Body of pancreas (tissue), 4 donors: Measurements from ENCODE around the gene SEC24D. TPM values are rescaled to one million over a fixed set of nuclear protein-coding genes. Genes with fewer than 3 reads are reported as not detected.

ENCODE experiments used
- ATAC-seq: fragments of 150-250 bp; one replicate; pipeline ENCODE4 v1.9.1; 2016
- DNase-seq, 4 donors: peaks; one replicate each; pipeline ENCODE4 v3.0.0-alpha.2; 2019
- H3K27ac ChIP-seq, 4 donors: fragments of 200-600 bp; sonication (generic); 1 replicate in 3 of 4; 2 replicates in 1 of 4; pipeline versions ENCODE4 v1.5.1 to v1.6.1; 2016 to 2019; ENCODE audit warnings: mild to moderate bottlenecking in 1 of 4, mixed read lengths in 1 of 4, moderate library complexity in 1 of 4
- H3K27me3 ChIP-seq, 2 donors: fragments of 200-600 bp; sonication (generic); one replicate each; pipeline ENCODE4 v1.6.0; 2016; ENCODE audit warnings: mild to moderate bottlenecking in 1 of 2
- H3K36me3 ChIP-seq, 2 donors: fragments of 200-600 bp; sonication (generic); replicated peaks in 1 of 2; 2 replicates each; pipeline ENCODE4 v1.5.1; 2016; ENCODE audit warnings: low read depth in 2 of 2; ENCODE audit not compliant: insufficient read depth in 1 of 2
- H3K4me1 ChIP-seq: fragments of 200-600 bp; sonication (generic); one replicate; pipeline ENCODE4 v1.6.0; 2016
- H3K4me3 ChIP-seq, 2 donors: fragments of 200-600 bp; sonication (generic); 1 replicate in 1 of 2; 2 replicates in 1 of 2; pipeline ENCODE4 v1.5.1; 2016 to 2019
- H3K9me3 ChIP-seq, 3 donors: fragments of 200-600 bp; sonication (generic); 1 replicate in 2 of 3; 2 replicates in 1 of 3; pipeline ENCODE4 v1.5.1; 2016
- POLR2A ChIP-seq, 3 donors: fragments of 450-650 bp; IDR thresholded peaks; one replicate each; pipeline ENCODE4 v1.6.1; 2016; ENCODE audit warnings: antibody characterized with exemption in 3 of 3, mild to moderate bottlenecking in 2 of 3
- WGBS, 2 donors: methylation state at CpG; one replicate each; pipeline ENCODE4 v1.1.5; 2017; 5-methylcytosine and 5-hydroxymethylcytosine counted together
- intact Hi-C: fragments of 100-400 bp; cut with DNase I; formaldehyde crosslinking; loops from one replicate; pipeline ENCODE4 v1.15.1; 2023
- total RNA-seq, 2 donors: library from RNA; depleted of rRNA; stranded (reverse); fragments of >200 nt; gene quantifications; one replicate each; pipeline ENCODE4 v1.1.0, GENCODE V29; 2016
- TF ChIP-seq, protein P1 (sequence below), 7 experiments: fragments of 450-650 bp in 4 of 7; fragments of 200-600 bp in 3 of 7; sonication (generic) in 3 of 7; IDR thresholded peaks; one replicate each; pipeline ENCODE4 v1.5.1; 2016 to 2019; ENCODE audit warnings: antibody characterized with exemption in 7 of 7

The SEC24D gene
- total RNA-seq, 2 donors from 2014 or later, result 39.7 to 58.7 TPM

DNA sequence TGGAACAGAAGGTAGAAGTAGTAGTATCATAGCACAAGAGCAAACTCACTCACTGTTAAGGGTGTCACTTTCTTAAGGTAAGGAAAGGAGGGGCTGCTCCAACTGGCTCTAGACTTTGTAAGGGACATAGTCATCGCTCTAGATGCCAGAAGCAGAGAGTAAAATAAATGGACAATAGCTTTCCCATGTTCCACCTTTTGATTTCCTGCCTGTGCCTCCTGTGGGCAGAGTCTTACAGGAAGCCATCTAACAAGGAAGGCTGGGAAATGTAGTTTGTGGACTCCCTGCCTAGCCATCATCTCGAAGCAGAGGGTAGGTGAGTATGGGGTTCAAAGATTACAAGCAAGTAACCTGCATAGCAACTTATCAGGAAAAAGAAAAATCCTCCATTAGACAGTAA is 152.4 kb downstream of the SEC24D start:
- Histone ChIP-seq H3K4me3 (no peak overlapping the region), H3K9me3 (no peaks in the 10 kb centered on the region), H3K4me1 (peaks cover 18% of the 10 kb centered on the region), H3K27ac (no peak overlapping the region), H3K27me3 (no peaks in the 10 kb centered on the region), H3K36me3 (no peaks in the 10 kb centered on the region)
- TF ChIP-seq POLR2A (IDR thresholded peaks at IDR 0.05), result no peak
- TF ChIP-seq, protein P1, sequence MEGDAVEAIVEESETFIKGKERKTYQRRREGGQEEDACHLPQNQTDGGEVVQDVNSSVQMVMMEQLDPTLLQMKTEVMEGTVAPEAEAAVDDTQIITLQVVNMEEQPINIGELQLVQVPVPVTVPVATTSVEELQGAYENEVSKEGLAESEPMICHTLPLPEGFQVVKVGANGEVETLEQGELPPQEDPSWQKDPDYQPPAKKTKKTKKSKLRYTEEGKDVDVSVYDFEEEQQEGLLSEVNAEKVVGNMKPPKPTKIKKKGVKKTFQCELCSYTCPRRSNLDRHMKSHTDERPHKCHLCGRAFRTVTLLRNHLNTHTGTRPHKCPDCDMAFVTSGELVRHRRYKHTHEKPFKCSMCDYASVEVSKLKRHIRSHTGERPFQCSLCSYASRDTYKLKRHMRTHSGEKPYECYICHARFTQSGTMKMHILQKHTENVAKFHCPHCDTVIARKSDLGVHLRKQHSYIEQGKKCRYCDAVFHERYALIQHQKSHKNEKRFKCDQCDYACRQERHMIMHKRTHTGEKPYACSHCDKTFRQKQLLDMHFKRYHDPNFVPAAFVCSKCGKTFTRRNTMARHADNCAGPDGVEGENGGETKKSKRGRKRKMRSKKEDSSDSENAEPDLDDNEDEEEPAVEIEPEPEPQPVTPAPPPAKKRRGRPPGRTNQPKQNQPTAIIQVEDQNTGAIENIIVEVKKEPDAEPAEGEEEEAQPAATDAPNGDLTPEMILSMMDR (IDR thresholded peaks at IDR 0.05), result no peak
- DNase-seq (no peak), ATAC-seq (no peak)
- intact Hi-C loops, result no loop called here
- WGBS, 2 donors, result 3 to 6% methylated on average over 2 of the region's 2 CpGs

DNA sequence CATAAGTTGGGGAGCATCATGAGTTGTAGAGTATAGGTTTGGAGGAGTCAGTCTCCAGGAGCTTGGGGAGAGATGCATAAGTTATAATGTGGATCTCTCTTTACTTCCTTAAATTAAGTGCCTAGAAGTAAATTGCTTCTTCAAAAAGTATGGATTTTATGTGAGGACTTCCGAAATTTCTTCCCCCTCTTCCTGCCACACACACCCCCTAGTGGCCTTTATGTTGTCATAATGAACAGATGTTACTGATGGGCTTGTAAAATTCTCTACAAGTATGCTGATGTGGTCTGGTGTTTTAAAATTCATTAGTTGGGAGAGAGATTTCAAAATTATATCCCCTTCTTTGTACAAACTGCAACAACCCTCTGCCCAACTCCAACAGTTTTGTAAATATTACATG is 153.0 kb downstream of the SEC24D start:
- Histone ChIP-seq H3K27ac (no peak overlapping the region), H3K4me1 (peaks cover 18% of the 10 kb centered on the region), H3K36me3 (no peaks in the 10 kb centered on the region), H3K27me3 (no peaks in the 10 kb centered on the region), H3K9me3 (no peaks in the 10 kb centered on the region), H3K4me3 (no peak overlapping the region)
- DNase-seq, result no peak
- intact Hi-C loops, result no loop called here
- WGBS, 2 donors, result 25 to 29% methylated on average over 1 of the region's 1 CpG
- no peak for ATAC-seq
- TF ChIP-seq, protein P1 (IDR thresholded peaks at IDR 0.05), result peak in 4 of 7 experiments; percentile 13 to 32 (median 28)
- TF ChIP-seq POLR2A (IDR thresholded peaks at IDR 0.05), result no peak

DNA sequence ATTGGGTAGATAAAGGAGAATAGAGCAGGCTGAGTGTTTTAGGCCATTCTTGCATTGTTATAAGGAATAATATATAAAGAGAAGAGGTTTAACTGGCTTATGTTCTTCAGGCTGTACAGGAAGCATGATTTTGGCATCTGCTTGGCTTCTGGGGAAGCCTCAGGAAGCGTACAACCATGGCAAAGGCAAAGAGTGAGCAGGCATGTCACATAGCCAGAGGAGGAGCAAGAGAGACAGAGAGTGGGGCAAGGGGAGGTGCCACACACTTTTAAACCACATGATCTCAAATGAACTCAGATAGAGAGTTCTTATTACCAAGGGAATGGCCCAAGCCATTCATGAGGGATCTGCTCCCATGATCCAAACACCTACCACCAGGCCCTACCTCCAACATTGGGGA is 155.1 kb downstream of the SEC24D start:
- no peak overlapping the region for H3K27ac ChIP-seq
- H3K9me3 ChIP-seq, result no peaks in the 10 kb centered on the region
- H3K36me3 ChIP-seq, result no peaks in the 10 kb centered on the region
- intact Hi-C loops, result no loop called here
- ATAC-seq (no peak), DNase-seq (no peak)
- TF ChIP-seq, protein P1 (IDR thresholded peaks at IDR 0.05), result no peak
- TF ChIP-seq POLR2A (IDR thresholded peaks at IDR 0.05), result no peak
- H3K4me1 ChIP-seq, result peaks cover 3% of the 10 kb centered on the region
- no peak overlapping the region for H3K4me3 ChIP-seq
- H3K27me3 ChIP-seq, result no peaks in the 10 kb centered on the region
- 72 to 73% methylated on average over 1 of the region's 1 CpG for WGBS, 2 donors

DNA sequence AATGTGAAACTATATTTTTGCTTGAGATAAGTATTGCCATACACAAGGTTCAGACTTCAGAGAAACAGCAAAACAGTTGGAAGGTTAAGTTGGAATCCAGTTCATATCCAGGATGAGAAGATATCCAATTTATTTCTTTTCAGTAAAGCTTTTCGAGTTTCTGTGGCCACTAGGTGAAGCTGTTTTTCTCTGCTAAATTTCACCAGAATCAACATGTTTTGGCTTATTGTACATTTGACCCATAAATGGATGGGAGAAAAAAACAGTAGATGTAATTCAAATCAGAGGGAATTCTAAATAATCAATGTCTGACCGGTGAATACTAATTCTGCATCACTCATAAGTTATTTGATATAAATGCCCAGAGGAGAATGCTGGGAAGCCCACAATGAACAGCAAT is 159.8 kb downstream of the SEC24D start:
- intact Hi-C loops, result no loop called here
- no peaks in the 10 kb centered on the region for H3K9me3 ChIP-seq
- H3K4me3 ChIP-seq, result no peak overlapping the region
- H3K4me1 ChIP-seq, result no peaks in the 10 kb centered on the region
- no peak for DNase-seq
- no peak for ATAC-seq
- TF ChIP-seq, protein P1 (IDR thresholded peaks at IDR 0.05), result no peak
- TF ChIP-seq POLR2A (IDR thresholded peaks at IDR 0.05), result no peak
- 60 to 68% methylated on average over 2 of the region's 2 CpGs for WGBS, 2 donors
- no peak overlapping the region for H3K27ac ChIP-seq
- H3K27me3 ChIP-seq, result no peaks in the 10 kb centered on the region
- no peaks in the 10 kb centered on the region for H3K36me3 ChIP-seq

Other genes starting within 250 kb of the SEC24D start
- 10 to 100 TPM in 1 of 2 donors, 1 to 10 TPM in 1; 8.0 to 14.2 TPM for gene METTL14, start 150.7 kb downstream of the SEC24D start, total RNA-seq
- 10 to 100 TPM in 1 of 2 donors, 1 to 10 TPM in 1; 7.6 to 19.5 TPM for gene SYNPO2, start 52.7 kb upstream of the SEC24D start, total RNA-seq